Measurements from ENCODE around the gene RAB4B.
"Not testable (repeated sequence)": the region's sequence is repeated elsewhere in the genome, so short reads cannot be mapped to it uniquely, and the experiment has no call there.

Gene RAB4B

DNA sequence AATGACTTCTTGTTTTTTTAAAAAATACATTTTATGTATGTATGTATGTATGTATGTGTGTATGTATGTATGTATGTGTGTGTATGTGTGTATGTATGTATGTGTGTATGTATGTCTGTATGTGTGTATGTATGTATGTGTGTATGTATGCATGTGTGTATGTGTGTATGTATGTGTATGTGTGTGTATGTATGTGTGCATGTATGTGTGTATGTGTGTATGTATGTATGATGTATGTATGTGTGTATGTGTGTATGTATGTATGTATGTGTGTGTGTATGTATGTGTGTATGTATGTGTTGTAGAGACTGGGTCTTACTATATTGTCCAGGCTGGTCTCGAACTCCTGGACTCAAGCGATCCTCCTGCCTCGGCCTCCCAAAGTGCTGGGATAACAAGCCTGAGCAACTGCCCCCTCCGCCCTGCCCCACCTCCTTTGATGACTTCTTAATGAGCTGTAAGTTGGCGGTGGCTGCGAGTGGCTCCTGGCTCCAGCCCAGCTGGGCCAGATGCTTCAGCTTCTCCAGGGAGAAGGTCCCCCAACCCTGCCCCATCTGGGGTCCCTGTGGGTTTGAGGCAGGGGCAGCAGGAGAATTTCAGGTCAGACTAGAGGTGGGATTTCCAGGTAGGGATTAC is 47.5 kb downstream of the RAB4B start:
- DNase-seq, result not testable (repeated sequence)

DNA sequence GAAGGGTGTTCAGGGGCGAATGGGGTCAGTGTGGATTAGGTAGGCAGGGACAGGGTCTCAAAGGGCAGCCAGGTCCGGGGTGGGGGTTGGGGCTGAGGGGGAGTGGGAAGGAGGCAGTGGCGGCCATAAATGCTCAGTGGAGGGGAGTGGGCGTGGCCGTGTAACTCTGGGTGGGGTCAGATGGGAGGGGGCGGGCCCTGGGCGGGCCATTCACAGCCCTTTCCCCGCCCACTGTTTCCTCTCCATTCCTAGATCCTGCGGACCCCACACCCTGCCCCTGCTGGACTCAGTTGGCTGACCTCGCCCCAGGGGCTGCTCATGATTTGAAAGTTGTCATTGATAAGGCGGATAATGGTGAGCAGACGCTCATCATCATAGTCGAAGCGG is 48.3 kb downstream of the RAB4B start:
- DNase-seq, result not testable (repeated sequence)

GRCh38 chr19:40826699-40827385 is 48.8 kb downstream of the RAB4B start:
- not testable (repeated sequence) for DNase-seq

- DNase-seq, result no peak
These were observed 49.6 kb downstream of the RAB4B start for GRCh38 chr19:40827386-40828247.

DNA sequence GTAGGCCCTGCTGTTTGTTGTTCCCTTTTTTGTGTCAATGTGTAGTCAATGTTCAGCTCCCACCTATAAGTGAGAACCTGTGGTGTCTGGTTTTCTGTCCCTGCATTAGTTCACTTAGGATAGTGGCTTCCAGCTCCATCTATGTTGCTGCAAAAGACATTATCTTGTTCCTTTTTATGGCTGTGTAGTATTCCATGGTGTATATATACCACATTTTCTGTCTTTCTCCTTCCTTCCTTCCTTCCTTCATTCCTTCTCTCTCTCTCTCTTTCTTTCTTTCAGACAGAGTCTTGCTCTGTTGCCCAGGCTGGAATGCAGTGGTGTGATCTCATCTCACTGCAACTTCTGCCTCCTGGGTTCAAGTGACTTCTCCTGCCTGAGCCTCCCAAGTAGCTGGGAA is 51.2 kb downstream of the RAB4B start:
- DNase-seq, result no peak

GRCh38 chr19:40830741-40831140 is 52.7 kb downstream of the RAB4B start:
- DNase-seq, result not testable (repeated sequence)

- DNase-seq, result peak; percentile 67
These were observed 53.7 kb downstream of the RAB4B start for GRCh38 chr19:40831502-40832430.

GRCh38 chr19:40832431-40832790 is 54.4 kb downstream of the RAB4B start:
- DNase-seq, result not testable (repeated sequence)

DNA sequence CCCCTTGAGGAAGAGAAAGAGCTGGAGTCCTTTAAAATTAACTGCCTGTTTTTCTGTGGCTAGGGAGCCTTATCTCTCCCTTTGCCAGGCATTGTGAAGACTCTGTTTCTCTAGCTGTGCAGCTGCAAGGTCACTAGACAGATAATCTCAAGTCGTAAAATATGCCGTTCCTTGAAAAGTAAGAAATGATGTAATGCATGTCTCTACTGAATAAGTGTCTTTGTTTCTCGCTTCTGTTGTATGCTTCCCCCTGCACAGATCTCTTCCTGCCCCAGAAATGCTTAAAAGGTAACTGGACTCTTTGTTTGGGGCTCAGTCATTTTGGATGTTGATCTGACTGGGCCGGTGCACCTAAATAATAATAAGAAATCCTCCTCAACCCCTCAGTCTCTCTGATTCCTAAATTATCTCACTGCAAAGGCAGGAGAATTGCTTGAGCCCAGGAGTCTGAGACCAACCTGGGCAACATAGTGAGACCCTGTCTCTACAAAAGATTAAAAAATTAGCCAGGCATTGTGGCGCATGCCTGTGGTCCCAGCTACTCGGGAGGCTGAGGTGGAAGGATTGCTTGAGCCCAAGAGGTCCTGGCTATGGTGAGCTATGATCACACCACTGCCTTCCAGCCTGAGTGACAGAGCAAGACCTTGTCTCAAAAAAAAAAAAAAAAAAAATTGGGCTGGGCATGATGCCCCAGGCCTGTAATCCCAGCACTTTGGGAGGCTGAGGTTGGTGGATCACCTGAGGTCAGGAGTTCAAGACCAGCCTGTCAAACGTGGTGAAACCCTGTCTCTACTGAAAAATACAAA is 55.9 kb downstream of the RAB4B start:
- DNase-seq, result not testable (repeated sequence)

GRCh38 chr19:40836754-40837429 is 58.8 kb downstream of the RAB4B start:
- no peak for DNase-seq

- not testable (repeated sequence) for DNase-seq
These were observed 60.4 kb downstream of the RAB4B start for GRCh38 chr19:40838477-40838876.

DNA sequence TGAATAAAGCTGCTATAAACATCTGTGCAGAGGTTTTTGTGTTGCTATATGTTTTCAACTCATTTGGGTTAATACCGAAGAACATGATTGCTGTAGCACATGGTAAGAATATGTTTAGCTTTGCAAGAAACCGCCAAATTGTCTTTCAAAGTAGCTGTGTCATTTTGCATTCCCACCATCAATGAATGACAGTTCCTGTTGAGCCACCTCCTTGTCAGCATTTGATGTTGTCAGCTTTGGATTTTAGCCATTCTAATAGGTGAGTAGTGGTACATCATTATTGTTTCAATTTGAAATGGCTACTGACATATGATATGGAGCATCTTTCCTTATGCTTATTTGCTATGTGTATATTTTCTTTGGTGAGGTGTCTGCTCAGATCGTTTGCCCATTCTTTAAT is 64.0 kb downstream of the RAB4B start:
- not testable (repeated sequence) for DNase-seq

DNA sequence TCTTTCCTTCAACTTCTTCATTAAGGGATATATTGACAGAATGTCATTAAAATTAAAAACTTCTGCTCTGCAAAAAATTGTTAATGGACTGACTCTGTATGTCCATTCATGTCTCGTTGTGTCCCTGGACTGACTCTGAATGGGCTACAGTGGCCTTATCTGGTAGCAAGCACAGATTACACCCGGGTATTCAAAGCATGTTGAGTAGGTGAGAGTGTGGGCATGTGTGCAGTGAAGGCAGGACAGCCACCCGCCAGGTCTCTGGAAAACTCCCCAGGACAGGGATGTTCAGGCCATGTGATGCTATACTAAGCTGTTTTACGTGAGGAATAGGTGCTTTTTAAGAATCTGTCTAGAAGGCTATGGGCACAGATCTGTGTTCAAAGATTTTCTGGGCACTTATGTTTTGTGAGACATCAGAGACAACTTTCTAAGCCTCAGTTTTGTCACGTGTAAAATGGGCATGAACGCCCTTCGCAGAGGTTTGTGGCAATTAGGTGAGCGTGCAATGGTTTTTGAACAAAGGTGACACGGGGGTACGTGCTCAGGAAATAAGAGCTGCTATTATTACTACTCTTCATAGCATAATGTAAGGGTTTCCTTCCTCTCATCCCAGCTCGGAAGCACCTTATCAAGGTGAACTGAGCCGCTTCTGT is 65.1 kb downstream of the RAB4B start:
- DNase-seq, result not testable (repeated sequence)

- not testable (repeated sequence) for DNase-seq
These were observed 65.6 kb downstream of the RAB4B start for GRCh38 chr19:40843653-40844052.

Measured in NCI-H69 (cell line).